ENCODE data around the gene CCL8. TPM values are rescaled to one million over a fixed set of nuclear protein-coding genes. Genes with fewer than 3 reads are reported as not detected.

Gene CCL8
- not detected in 2 replicates for total RNA-seq

GRCh38 chr17:34319039-34319483 is at the start of gene CCL8:
TSS of gene CCL8 (plus strand) at chr17:34319435. CDS start at chr17:34319502, 67 bp downstream.
- intact Hi-C loops (cut with micrococcal nuclease) = no loop called here

GRCh38 chr17:34269969-34270368 is 49.3 kb upstream of the CCL8 start, which contains the start of gene CCL7:
TSS of gene CCL7 (plus strand) at chr17:34270221. CDS start at chr17:34270291, 70 bp downstream.
- intact Hi-C loops (cut with micrococcal nuclease) = no loop called here

- intact Hi-C loops (cut with micrococcal nuclease) = no loop called here
Observed at GRCh38 chr17:34275881-34276280, 43.4 kb upstream of the CCL8 start.

- intact Hi-C loops (cut with micrococcal nuclease) = no loop called here
Observed at GRCh38 chr17:34276826-34277225, 42.4 kb upstream of the CCL8 start.

GRCh38 chr17:34283571-34283970 is 35.7 kb upstream of the CCL8 start:
- intact Hi-C loops (cut with micrococcal nuclease) = no loop called here

- intact Hi-C loops (cut with micrococcal nuclease) = no loop called here
Observed at GRCh38 chr17:34285286-34285792, 33.9 kb upstream of the CCL8 start, which contains the start of gene CCL11. TSS of gene CCL11 (plus strand) at chr17:34285742. CDS start at chr17:34285809, 67 bp downstream.

- intact Hi-C loops (cut with micrococcal nuclease) = no loop called here
Observed at GRCh38 chr17:34287875-34288274, 31.4 kb upstream of the CCL8 start.

GRCh38 chr17:34290586-34290985 is 28.6 kb upstream of the CCL8 start:
- intact Hi-C loops (cut with micrococcal nuclease) = no loop called here

GRCh38 chr17:34291721-34292348 is 27.4 kb upstream of the CCL8 start:
- intact Hi-C loops (cut with micrococcal nuclease) = no loop called here

GRCh38 chr17:34299027-34299426 is 20.2 kb upstream of the CCL8 start:
- intact Hi-C loops (cut with micrococcal nuclease) = no loop called here

GRCh38 chr17:34299956-34300577 is 19.2 kb upstream of the CCL8 start:
- intact Hi-C loops (cut with micrococcal nuclease) = no loop called here

GRCh38 chr17:34300652-34301370 is 18.4 kb upstream of the CCL8 start:
- intact Hi-C loops (cut with micrococcal nuclease) = no loop called here

GRCh38 chr17:34301986-34302385 is 17.2 kb upstream of the CCL8 start:
- intact Hi-C loops (cut with micrococcal nuclease) = no loop called here

- intact Hi-C loops (cut with micrococcal nuclease) = no loop called here
Observed at GRCh38 chr17:34302636-34303035, 16.6 kb upstream of the CCL8 start.

GRCh38 chr17:34303606-34304005 is 15.6 kb upstream of the CCL8 start:
- intact Hi-C loops (cut with micrococcal nuclease) = no loop called here

- intact Hi-C loops (cut with micrococcal nuclease) = no loop called here
Observed at GRCh38 chr17:34305061-34305460, 14.2 kb upstream of the CCL8 start.

- intact Hi-C loops (cut with micrococcal nuclease) = no loop called here
Observed at GRCh38 chr17:34305606-34306005, 13.6 kb upstream of the CCL8 start.

GRCh38 chr17:34306466-34306865 is 12.8 kb upstream of the CCL8 start:
- intact Hi-C loops (cut with micrococcal nuclease) = no loop called here

- intact Hi-C loops (cut with micrococcal nuclease) = no loop called here
Observed at GRCh38 chr17:34307110-34307509, 12.1 kb upstream of the CCL8 start.

- intact Hi-C loops (cut with micrococcal nuclease) = no loop called here
Observed at GRCh38 chr17:34308371-34308770, 10.9 kb upstream of the CCL8 start.

GRCh38 chr17:34311291-34311690 is 7.9 kb upstream of the CCL8 start:
- intact Hi-C loops (cut with micrococcal nuclease) = no loop called here

- intact Hi-C loops (cut with micrococcal nuclease) = no loop called here
Observed at GRCh38 chr17:34312080-34312479, 7.2 kb upstream of the CCL8 start.
